Measurements from ENCODE around the gene TTBK2. TPM values are rescaled to one million over a fixed set of nuclear protein-coding genes. Genes with fewer than 3 reads are reported as not detected.

Gene TTBK2
- total RNA-seq, 4 donors from 2014 or later = 8.8 to 20.3 (median 16.2) TPM

DNA sequence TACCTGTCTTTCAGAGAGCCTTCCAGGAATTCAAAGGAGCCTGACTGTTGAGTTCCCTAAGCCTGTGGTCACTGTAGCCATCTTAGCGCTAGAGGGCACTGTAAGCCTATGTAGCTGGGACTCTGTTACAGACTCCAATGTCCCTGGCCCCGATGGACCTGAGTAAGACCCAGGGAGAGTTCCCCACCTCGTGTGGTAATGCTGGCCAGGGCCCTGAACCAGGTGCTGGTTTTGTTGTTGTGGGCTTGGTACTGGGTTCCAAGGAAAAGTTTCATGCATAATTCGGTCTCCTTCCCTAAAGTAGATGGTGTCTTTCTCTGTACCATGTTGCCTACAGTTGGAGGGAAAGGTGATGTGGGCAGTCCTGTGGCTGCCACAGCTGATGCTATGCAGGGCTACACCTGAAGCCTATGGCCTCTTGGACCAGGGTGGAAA, 216.1 kb downstream of the TTBK2 start:
- in situ Hi-C loops (cut with MboI; ENCODE audit: low sequenced_read_pairs in 4 of 4) = loop anchor here in 2 of 4 donors (5.0 to 10.0 kb wide), 2 partner anchors 218 to 220 kb away; partner anchors contain the start of gene TTBK2 (in 2 of the 2)
- TF ChIP-seq POLR2A (IDR thresholded peaks at IDR 0.05) (no peak), CTCF (IDR thresholded peaks at IDR 0.05 in 4 of 5, conservative IDR thresholded peaks at IDR 0.05 in 1 of 5) (peak; percentile 50 to 87 (median 73))
- ATAC-seq (peak; percentile 89 to 98), DNase-seq (peak; percentile 25 to 55)
- H3K27ac ChIP-seq = no peak overlapping the region
- no peaks in the 10 kb centered on the region for H3K27me3 ChIP-seq
- no peaks in the 10 kb centered on the region for H3K4me1 ChIP-seq
- intact Hi-C loops (cut with DNase I; ENCODE audit: low total_unique reads) = loop anchor here (1.0 to 10.0 kb wide), 2 partner anchors 222 to 500 kb away; no protein-coding TSS in a partner anchor
- peaks cover 0 to 9% (median 0%) of the 10 kb centered on the region in 3 donors for H3K9me3 ChIP-seq
- peaks cover 3 to 6% of the 10 kb centered on the region in 2 donors for H3K36me3 ChIP-seq
- no peak overlapping the region for H3K4me3 ChIP-seq

DNA sequence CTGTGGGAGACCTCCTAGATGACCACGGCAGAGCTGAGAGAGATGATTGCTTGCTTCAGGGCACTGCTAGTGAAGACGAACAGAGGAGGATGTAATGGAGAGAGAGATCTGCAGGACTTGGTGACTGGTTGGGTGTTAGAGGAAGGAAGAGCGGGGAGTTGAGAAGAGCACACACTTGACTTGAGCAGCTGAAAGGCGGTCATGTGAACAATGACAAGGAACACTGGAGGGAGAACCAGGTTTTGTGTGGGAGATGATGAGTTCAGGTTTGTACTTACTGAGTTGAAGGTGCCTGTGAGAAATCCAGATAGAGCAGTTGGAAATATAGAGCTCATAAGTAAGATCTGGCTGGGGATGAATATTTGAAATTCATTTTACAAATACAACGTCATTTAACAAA, 224.0 kb downstream of the TTBK2 start:
- Histone ChIP-seq H3K9me3 (peaks cover 0 to 9% (median 0%) of the 10 kb centered on the region in 3 donors), H3K36me3 (peaks cover 3 to 10% of the 10 kb centered on the region in 2 donors), H3K27ac (no peak overlapping the region), H3K4me1 (no peaks in the 10 kb centered on the region), H3K4me3 (no peak overlapping the region), H3K27me3 (no peaks in the 10 kb centered on the region)
- intact Hi-C loops (cut with DNase I; ENCODE audit: low total_unique reads) = no loop called here
- in situ Hi-C loops (cut with MboI; ENCODE audit: low sequenced_read_pairs in 4 of 4) = no loop called here
- TF ChIP-seq CTCF (IDR thresholded peaks at IDR 0.05 in 4 of 5, conservative IDR thresholded peaks at IDR 0.05 in 1 of 5) = no peak
- TF ChIP-seq POLR2A (IDR thresholded peaks at IDR 0.05) = no peak
- ATAC-seq (no peak), DNase-seq (no peak)

DNA sequence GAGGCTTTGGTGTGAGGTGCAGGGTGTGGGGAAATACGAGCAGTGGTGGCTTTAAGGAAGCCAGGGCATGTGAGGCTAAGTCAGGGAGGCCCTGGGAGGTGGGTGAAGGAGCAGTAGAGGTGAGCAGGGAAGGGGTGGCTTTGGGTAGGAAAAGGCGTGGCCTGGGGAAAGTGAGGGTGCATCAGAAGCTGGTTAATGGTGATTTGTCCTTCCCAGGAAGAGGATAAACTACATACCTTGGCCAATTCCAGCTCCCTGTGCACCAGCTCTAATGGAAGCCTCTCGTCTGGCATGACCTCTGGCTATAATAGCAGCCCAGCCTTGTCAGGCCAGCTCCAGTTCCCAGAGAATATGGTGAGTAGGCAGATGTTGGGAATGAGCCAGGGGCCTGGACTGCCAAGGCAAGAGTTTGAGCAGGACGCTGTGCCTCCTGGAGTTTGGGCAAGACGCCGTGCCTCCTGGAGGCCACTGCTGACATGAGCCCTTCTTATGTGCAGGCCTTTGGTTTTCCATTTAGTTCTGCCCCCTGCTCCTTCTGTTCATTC, 225.0 kb downstream of the TTBK2 start:
- H3K9me3 ChIP-seq = peaks cover 0 to 4% (median 0%) of the 10 kb centered on the region in 3 donors
- H3K4me3 ChIP-seq = no peak overlapping the region
- H3K36me3 ChIP-seq = peaks cover 0 to 3% of the 10 kb centered on the region in 2 donors
- H3K4me1 ChIP-seq = no peaks in the 10 kb centered on the region
- DNase-seq (no peak), ATAC-seq (no peak)
- intact Hi-C loops (cut with DNase I; ENCODE audit: low total_unique reads) = no loop called here
- in situ Hi-C loops (cut with MboI; ENCODE audit: low sequenced_read_pairs in 4 of 4) = no loop called here
- no peak for TF ChIP-seq CTCF (IDR thresholded peaks at IDR 0.05 in 4 of 5, conservative IDR thresholded peaks at IDR 0.05 in 1 of 5)
- TF ChIP-seq POLR2A (IDR thresholded peaks at IDR 0.05) = no peak
- no peak overlapping the region for H3K27ac ChIP-seq
- H3K27me3 ChIP-seq = no peaks in the 10 kb centered on the region

- Histone ChIP-seq H3K4me3 (no peak overlapping the region), H3K4me1 (no peaks in the 10 kb centered on the region), H3K36me3 (peaks cover 0 to 3% of the 10 kb centered on the region in 2 donors), H3K9me3 (no peaks in the 10 kb centered on the region), H3K27ac (no peak overlapping the region), H3K27me3 (no peaks in the 10 kb centered on the region)
- TF ChIP-seq CTCF (IDR thresholded peaks at IDR 0.05 in 4 of 5, conservative IDR thresholded peaks at IDR 0.05 in 1 of 5) (no peak), POLR2A (IDR thresholded peaks at IDR 0.05) (no peak)
- in situ Hi-C loops (cut with MboI; ENCODE audit: low sequenced_read_pairs in 4 of 4) = no loop called here
- intact Hi-C loops (cut with DNase I; ENCODE audit: low total_unique reads) = no loop called here
- ATAC-seq (no peak), DNase-seq (no peak)
These were observed 226.2 kb downstream of the TTBK2 start for GRCh38 chr15:42694398-42694797.

Measured in gastrocnemius medialis (tissue), 4 donors.